COLO829 (cell line): ENCODE results near the gene SPSB2.
"Not testable (repeated sequence)": the region's sequence is repeated elsewhere in the genome, so short reads cannot be mapped to it uniquely, and the experiment has no call there.

Experiments used
- DNase-seq: peaks from one replicate; pipeline ENCODE4 v3.0.0; 2012; ENCODE audit warnings: low spot score

The SPSB2 gene

GRCh38 chr12:6873094-6874014 lies at the start of gene SPSB2:
SPSB2 (minus strand) TSS chr12:6873303; CDS start chr12:6872901, 402 bp downstream.
- peak; percentile 92 for DNase-seq

- DNase-seq = no peak
Observed at GRCh38 chr12:6921996-6922946, 49.2 kb upstream of the SPSB2 start.

- no peak for DNase-seq
Observed at GRCh38 chr12:6921539-6921938, 48.4 kb upstream of the SPSB2 start.

- DNase-seq = no peak
Observed at GRCh38 chr12:6919588-6919987, 46.5 kb upstream of the SPSB2 start.

GRCh38 chr12:6917491-6918231 lies 44.6 kb upstream of the SPSB2 start:
- no peak for DNase-seq

GRCh38 chr12:6916426-6917200 lies 43.5 kb upstream of the SPSB2 start:
- DNase-seq = no peak

- DNase-seq = no peak
Observed at GRCh38 chr12:6915789-6916285, 42.7 kb upstream of the SPSB2 start.

- DNase-seq = peak; percentile 54
Observed at GRCh38 chr12:6914947-6915788, 42.1 kb upstream of the SPSB2 start.

GRCh38 chr12:6914246-6914946 lies 41.3 kb upstream of the SPSB2 start, which contains the start of gene ENO2:
ENO2 (plus strand) TSS chr12:6914580; CDS start chr12:6915833, 1,253 bp downstream.
- DNase-seq = no peak

- no peak for DNase-seq
Observed at GRCh38 chr12:6912164-6912935, 39.2 kb upstream of the SPSB2 start.

GRCh38 chr12:6909421-6910145 lies 36.5 kb upstream of the SPSB2 start:
- no peak for DNase-seq

GRCh38 chr12:6908141-6908540 lies 35.0 kb upstream of the SPSB2 start:
- DNase-seq = not testable (repeated sequence)

- DNase-seq = no peak
Observed at GRCh38 chr12:6905414-6906040, 32.4 kb upstream of the SPSB2 start.

GRCh38 chr12:6904280-6905276 lies 31.5 kb upstream of the SPSB2 start, which contains the start of gene LRRC23:
LRRC23 (plus strand) TSS chr12:6904822; CDS start chr12:6905634, 812 bp downstream.
- DNase-seq = peak; percentile 99

GRCh38 chr12:6903722-6904121 lies 30.6 kb upstream of the SPSB2 start:
- no peak for DNase-seq

GRCh38 chr12:6902448-6902847 lies 29.3 kb upstream of the SPSB2 start:
- DNase-seq = no peak
